Activated CD8-positive, alpha-beta memory T cell treated with anti-CD3 and anti-CD28 coated beads, Interleukin-2, amount 10 ng/mL, durations not matched to agents 7 days and 5 days (primary cell): ENCODE data around the gene TRAK1. TPM values are rescaled to one million over a fixed set of nuclear protein-coding genes. Genes with fewer than 3 reads are reported as not detected.

Experiments
- ATAC-seq: fragments of 150-1000 bp; cut with Tn5 transposase; one replicate; pipeline ENCODE4 v1.10.0; 2021; ENCODE audit warnings: moderate library complexity
- CTCF ChIA-PET: fragments of 350-600 bp; sonication (Branson Sonifier 250); formaldehyde crosslinking; loops from one replicate; lab custom pipeline; 2021; ENCODE audit warnings: antibody characterized with exemption; lab: Charles Lee
- DNase-seq: peaks from one replicate; pipeline ENCODE4 v3.0.0-alpha.2; 2020
- H3K27ac Mint-ChIP-seq: one replicate; pipeline ENCODE4 v1.8.0; 2021; ENCODE audit warnings: mild to moderate bottlenecking, mixed read lengths
- H3K27me3 Mint-ChIP-seq: one replicate; pipeline ENCODE4 v1.8.0; 2021; ENCODE audit warnings: mixed read lengths
- H3K36me3 Mint-ChIP-seq: one replicate; pipeline ENCODE4 v1.8.0; 2021; ENCODE audit warnings: mild to moderate bottlenecking, mixed read lengths
- H3K4me1 Mint-ChIP-seq: one replicate; pipeline ENCODE4 v1.8.0; 2021; ENCODE audit warnings: mixed read lengths
- H3K4me3 Mint-ChIP-seq: one replicate; pipeline ENCODE4 v1.8.0; 2021; ENCODE audit warnings: mild to moderate bottlenecking, moderate library complexity, mixed read lengths
- H3K9me3 Mint-ChIP-seq: one replicate; pipeline ENCODE4 v1.8.0; 2022; ENCODE audit warnings: low read depth, mixed read lengths
- total RNA-seq, 2 experiments: library from RNA; stranded (reverse); gene quantifications; one replicate each; pipeline ENCODE4 v1.2.3, GENCODE V29; 2021

TRAK1 gene
- total RNA-seq, 2 experiments from 2014 or later = 27.3 to 31.1 TPM

DNA sequence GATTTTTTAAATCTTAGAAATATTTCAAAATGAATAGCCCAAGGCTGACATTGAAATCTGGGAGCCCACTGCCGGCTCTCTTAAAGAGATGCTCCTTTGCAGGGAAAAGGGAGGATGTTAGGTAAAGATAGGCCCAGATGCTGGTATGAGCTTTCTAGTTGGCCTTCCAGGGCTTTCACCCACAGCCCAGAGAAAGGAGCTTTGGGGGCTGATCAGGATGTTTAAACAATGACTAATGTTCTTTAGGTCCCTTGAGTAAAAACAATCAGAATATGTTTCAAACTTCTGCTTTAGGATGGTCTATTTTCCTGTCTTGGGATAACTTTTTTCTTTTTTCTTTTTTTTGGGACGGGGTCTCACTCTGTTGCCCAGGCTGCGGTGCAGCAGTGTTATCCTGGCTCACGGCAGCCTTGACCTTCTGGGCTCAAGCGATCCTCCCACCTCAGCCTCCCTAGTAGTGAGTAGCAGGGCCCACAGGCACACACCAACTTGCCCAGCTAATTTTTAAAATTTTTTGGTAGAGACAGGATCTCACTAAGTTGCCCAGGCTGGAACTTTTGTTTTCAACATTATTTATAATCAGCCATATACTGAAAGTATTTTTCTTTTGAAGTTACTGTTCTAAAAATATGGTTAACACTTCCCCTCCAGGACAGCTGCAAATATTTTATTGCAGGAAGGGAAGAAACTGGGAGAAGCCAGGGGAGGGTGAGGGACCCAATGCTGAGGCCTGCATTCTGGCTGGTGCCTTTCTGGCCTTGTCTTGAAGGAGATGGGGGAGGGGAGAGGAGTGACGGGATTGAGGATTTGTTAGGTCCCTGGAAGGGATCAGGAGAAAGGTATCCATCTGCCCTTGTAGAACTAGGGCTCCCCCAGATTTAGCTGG lies 70.1 kb downstream of the TRAK1 start:
- ATAC-seq (no peak), DNase-seq (no peak)
- no peaks in the 10 kb centered on the region for H3K27me3 Mint-ChIP-seq
- H3K27ac Mint-ChIP-seq = no peak overlapping the region
- peaks cover 42% of the 10 kb centered on the region for H3K4me1 Mint-ChIP-seq
- H3K9me3 Mint-ChIP-seq = no peaks in the 10 kb centered on the region
- CTCF ChIA-PET = interaction anchor here (0.6 to 1.2 kb wide), 2 partner anchors 24 to 454 kb away, joined by 3 read pairs; no protein-coding TSS in a partner anchor
- no peak overlapping the region for H3K4me3 Mint-ChIP-seq
- H3K36me3 Mint-ChIP-seq = peaks cover 1% of the 10 kb centered on the region

DNA sequence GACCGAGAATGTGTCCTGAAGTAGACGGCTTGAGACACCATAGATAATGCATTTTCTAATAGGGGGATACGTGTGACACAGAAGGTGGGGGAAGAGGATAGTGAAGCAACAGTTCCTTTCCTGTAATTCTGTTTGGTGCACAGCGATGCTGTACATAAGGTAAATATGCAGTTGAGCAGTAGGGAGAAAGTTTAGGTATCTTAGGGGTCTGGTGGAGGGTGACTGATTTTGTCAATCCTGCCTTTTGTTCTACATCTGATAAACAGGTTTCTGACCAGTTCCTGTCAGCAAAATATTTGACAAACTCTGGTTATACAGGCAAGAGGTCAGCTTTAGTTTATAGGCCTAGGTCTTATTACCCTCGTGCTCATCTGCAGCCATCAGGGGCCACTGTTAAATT lies 71.3 kb downstream of the TRAK1 start:
- no peak for DNase-seq
- peaks cover 41% of the 10 kb centered on the region for H3K4me1 Mint-ChIP-seq
- CTCF ChIA-PET = no interaction called here
- peaks cover 1% of the 10 kb centered on the region for H3K36me3 Mint-ChIP-seq
- H3K27me3 Mint-ChIP-seq = no peaks in the 10 kb centered on the region
- no peaks in the 10 kb centered on the region for H3K9me3 Mint-ChIP-seq
- H3K4me3 Mint-ChIP-seq = no peak overlapping the region
- no peak overlapping the region for H3K27ac Mint-ChIP-seq
- no peak for ATAC-seq

DNA sequence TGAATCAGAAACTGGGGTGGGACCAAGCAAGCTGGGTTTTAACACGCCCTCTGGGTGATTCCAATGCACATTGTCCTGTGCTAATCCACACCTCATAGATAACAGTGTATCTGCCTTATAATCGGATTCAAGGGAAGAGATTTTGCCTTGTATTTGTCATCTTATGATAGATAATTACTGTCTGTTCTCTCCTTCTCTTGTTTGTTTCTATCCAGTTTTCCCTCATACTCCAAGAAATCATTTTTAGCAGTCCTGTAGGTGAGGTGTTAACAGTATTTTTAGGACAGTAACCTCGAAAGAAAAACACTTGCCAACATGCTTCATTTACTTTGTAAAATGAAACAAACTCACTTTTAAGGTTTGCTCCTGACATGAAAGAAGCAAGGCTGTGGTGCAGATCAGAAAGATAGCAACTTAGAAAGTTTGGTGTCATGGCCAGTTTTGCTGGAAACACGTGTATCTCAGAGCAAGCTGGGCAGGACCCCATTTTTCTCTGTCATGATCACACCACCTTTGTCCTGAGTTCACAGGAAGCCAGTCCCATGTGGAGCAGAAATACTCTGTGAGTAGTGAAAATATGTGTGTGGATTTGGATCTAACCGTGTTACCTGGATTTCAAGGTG lies 72.6 kb downstream of the TRAK1 start:
- peaks cover 32% of the 10 kb centered on the region for H3K4me1 Mint-ChIP-seq
- no peak for ATAC-seq

DNA sequence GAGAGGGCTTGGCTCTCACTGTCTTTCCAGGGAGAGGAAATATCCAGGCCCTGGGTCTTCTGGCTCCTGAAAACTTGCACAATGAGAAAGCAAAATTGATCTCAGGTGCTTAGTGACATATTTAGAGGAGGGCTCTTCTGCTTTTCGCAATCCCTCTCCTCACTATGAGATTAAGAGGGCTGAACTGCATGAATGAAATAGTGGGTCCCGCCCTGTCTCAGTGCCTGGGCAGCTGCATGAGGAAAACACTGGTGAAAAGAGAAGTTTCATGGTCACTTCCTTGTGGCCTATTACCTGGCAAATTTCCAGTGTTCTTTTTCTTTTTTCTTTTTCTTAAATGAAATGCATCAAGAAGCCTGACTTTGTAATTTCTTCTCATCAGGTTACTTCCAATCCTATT lies 73.5 kb downstream of the TRAK1 start:
- CTCF ChIA-PET = interaction anchor here (0.8 kb wide), 1 partner anchor 11 kb away, joined by 3 read pairs; no protein-coding TSS in a partner anchor
- Mint-ChIP-seq H3K27me3 (no peaks in the 10 kb centered on the region), H3K4me1 (peaks cover 24% of the 10 kb centered on the region), H3K9me3 (no peaks in the 10 kb centered on the region), H3K36me3 (peaks cover 1% of the 10 kb centered on the region), H3K27ac (no peak overlapping the region), H3K4me3 (no peak overlapping the region)
- no peak for DNase-seq
- ATAC-seq = no peak

More for the DNA sequence above, 72.6 kb downstream of the TRAK1 start:
- Mint-ChIP-seq H3K9me3 (no peaks in the 10 kb centered on the region), H3K36me3 (peaks cover 1% of the 10 kb centered on the region), H3K27me3 (no peaks in the 10 kb centered on the region), H3K4me3 (no peak overlapping the region), H3K27ac (peak overlapping the region; percentile 60)
- no peak for DNase-seq
- CTCF ChIA-PET = interaction anchor here (0.8 to 1.6 kb wide), 2 partner anchors 12 to 28 kb away, joined by 3 to 5 read pairs; no protein-coding TSS in a partner anchor

DNA sequence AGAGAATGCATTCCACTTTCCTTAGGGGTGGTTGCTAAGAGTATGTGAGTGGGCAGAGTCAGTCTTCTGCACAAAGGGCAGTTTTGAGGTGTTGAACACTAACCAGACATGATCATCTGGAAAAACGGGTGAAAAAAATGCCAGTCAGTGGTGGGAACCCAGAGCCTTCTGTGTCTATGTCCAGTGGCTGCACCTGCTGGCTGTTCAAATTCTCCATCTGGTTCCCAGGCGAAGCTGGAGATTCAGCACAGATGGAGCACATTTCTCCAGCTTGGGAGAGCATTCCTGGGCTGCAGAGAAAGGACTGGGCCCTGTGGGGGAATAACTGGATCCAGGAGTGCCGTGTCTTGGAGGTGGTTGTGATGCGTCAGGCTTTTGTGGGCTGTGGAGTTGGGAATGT lies 74.1 kb downstream of the TRAK1 start:
- no peak for DNase-seq
- no peaks in the 10 kb centered on the region for H3K9me3 Mint-ChIP-seq
- H3K4me3 Mint-ChIP-seq = no peak overlapping the region
- H3K27ac Mint-ChIP-seq = no peak overlapping the region
- no peaks in the 10 kb centered on the region for H3K27me3 Mint-ChIP-seq
- CTCF ChIA-PET = no interaction called here
- H3K36me3 Mint-ChIP-seq = peaks cover 1% of the 10 kb centered on the region
- H3K4me1 Mint-ChIP-seq = peaks cover 20% of the 10 kb centered on the region
- no peak for ATAC-seq

DNA sequence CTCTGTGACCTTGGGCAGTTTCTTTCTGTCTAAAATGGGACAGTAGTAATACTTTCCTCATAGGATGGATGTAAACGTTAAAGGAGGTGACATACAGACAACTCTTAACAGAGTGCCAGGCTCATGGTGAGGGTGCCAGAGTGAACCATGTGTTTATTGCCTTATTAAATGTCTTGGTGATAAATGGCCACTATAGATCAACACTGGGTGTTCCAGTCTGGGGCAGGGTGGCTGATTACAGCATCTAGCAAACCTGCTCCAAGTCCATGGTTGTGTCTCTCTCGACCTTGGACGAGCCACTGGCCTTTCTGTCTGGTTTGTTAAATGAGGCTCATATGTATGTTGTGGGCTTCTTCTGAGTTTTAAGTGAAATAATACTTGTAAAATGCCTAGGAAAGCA lies 75.1 kb downstream of the TRAK1 start:
- DNase-seq (no peak), ATAC-seq (no peak)
- H3K4me3 Mint-ChIP-seq = no peak overlapping the region
- no peaks in the 10 kb centered on the region for H3K27me3 Mint-ChIP-seq
- H3K9me3 Mint-ChIP-seq = no peaks in the 10 kb centered on the region
- peaks cover 13% of the 10 kb centered on the region for H3K4me1 Mint-ChIP-seq
- peaks cover 1% of the 10 kb centered on the region for H3K36me3 Mint-ChIP-seq
- no peak overlapping the region for H3K27ac Mint-ChIP-seq
- CTCF ChIA-PET = interaction anchor here (1.0 kb wide), 1 partner anchor 25 kb away, joined by 5 read pairs; no protein-coding TSS in a partner anchor

DNA sequence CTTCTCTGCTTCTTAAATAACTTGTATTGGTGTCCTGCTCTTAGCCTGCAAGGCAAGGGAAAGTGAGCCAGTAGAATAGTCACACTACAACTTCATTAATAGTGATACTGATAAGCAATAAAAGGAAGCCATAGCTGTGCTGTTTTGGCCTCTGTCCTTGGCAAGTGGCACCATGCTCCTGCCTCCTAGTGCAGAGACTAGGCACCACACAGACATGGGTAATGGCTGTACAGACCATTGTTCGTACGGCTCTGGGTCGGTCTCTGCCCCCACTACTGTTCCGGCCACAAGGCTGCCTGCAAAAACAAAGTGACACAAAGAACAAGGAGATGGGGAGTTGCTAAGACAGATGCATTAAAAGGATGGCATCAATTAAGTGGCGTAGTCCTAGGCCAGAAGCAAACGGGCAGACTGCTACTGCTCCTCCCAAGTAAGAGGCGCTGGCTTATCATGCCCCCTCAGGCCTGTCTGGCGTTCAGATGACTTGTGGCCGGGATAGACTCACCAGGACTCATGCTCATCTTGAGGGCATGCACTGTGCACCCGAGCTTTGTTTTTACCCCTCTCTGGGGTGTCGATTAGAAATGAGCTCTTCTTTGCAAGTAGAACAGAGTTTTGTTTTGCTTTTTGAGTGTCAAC lies 75.6 kb downstream of the TRAK1 start:
- CTCF ChIA-PET = interaction anchor here (0.8 to 1.0 kb wide), 3 partner anchors 9 to 25 kb away, joined by 3 to 5 read pairs (median 3); no protein-coding TSS in a partner anchor
- H3K27me3 Mint-ChIP-seq = no peaks in the 10 kb centered on the region
- H3K9me3 Mint-ChIP-seq = no peaks in the 10 kb centered on the region

DNA sequence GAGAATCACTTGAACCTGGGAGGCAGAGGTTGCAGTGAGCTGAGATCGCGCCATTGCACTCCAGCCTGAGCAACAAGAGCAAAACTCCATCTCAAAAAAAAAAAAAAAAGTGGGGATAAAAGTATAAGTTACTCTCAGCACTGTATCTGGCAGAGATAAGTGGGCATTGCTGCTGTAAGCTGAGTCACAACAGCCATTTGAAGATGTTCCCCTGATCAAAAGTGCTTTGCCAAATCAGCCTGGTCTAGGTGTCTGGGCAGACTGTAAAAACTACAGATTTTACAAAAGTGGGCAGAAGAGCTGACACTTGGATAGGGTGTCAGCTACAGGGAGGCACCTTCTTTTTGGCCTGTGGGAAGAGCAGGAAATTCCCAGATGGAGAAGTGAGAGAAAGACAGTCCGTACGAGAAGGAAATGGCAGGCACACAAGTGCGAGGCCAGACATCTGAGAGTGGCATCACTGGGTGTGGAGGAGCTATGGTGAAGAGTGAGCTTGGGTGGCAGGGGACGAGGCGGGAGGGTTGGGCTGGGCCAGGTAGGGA lies 78.5 kb downstream of the TRAK1 start:
- Mint-ChIP-seq H3K27me3 (no peaks in the 10 kb centered on the region), H3K4me1 (peaks cover 22% of the 10 kb centered on the region), H3K36me3 (no peaks in the 10 kb centered on the region), H3K27ac (no peak overlapping the region), H3K9me3 (no peaks in the 10 kb centered on the region), H3K4me3 (no peak overlapping the region)
- ATAC-seq (no peak), DNase-seq (no peak)
- CTCF ChIA-PET = interaction anchor here (4.0 kb wide), 1 partner anchor 21 kb away, joined by 21 read pairs; no protein-coding TSS in a partner anchor

More for the DNA sequence above, 75.6 kb downstream of the TRAK1 start:
- H3K27ac Mint-ChIP-seq = no peak overlapping the region
- DNase-seq = no peak
- ATAC-seq = no peak
- H3K4me3 Mint-ChIP-seq = no peak overlapping the region
- H3K4me1 Mint-ChIP-seq = peaks cover 14% of the 10 kb centered on the region
- H3K36me3 Mint-ChIP-seq = peaks cover 1% of the 10 kb centered on the region

DNA sequence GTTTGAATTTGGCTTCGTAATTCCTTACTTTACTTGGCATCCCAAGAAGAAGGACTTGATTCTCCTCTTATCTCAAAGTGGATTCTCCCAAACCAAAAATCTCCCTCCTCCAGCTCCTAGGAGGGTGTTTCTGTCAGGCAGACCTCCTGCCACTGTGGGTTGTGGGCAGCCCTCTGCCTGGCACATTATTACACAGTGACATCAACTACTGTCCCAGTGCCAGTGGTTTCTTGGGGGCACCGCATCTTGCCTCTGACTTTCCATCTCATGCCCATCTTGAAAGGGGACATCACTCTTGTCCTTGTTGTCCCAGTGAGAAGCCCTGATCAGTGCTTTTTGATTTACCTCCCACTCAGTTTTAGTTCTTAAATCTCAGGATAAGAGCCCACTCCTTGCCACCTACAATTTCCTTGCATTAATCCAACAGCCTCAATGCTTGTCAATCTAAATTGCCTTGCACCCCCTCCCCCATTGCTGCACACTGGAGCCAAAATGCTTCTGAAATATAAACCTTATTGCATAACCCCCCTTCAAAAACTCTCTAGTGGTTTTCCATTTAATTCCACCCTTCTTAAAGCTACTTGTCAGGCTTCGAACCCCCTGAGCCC lies 81.0 kb downstream of the TRAK1 start:
- H3K9me3 Mint-ChIP-seq = no peaks in the 10 kb centered on the region
- CTCF ChIA-PET = interaction anchor here (2.4 to 4.0 kb wide), 2 partner anchors 12 to 19 kb away, joined by 5 to 21 read pairs; no protein-coding TSS in a partner anchor
- no peak for DNase-seq
- no peaks in the 10 kb centered on the region for H3K27me3 Mint-ChIP-seq
- H3K4me3 Mint-ChIP-seq = no peak overlapping the region
- no peak for ATAC-seq
- H3K27ac Mint-ChIP-seq = peak overlapping the region; percentile 22
- H3K36me3 Mint-ChIP-seq = peaks cover 1% of the 10 kb centered on the region
- H3K4me1 Mint-ChIP-seq = peaks cover 24% of the 10 kb centered on the region

DNA sequence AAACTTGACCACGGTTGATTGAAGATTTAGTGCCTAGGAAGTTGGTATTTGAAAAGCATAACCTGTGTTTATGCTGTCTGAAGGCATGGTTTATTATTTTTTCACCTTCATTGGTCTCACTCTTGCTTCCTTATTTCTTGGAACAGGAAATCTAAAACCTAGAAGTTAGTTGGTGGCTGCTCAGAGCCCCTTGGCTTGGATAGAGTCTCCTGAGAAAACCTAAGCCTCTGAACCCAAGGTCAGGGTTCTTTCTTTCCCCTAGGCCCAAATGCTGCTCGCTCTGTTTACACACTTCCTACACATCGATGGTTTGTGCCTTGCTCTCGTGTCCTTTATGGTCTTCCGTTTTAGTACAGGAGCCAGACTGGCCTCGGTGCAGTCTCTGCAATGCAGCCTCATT lies 82.2 kb downstream of the TRAK1 start:
- Mint-ChIP-seq H3K9me3 (no peaks in the 10 kb centered on the region), H3K36me3 (peaks cover 5% of the 10 kb centered on the region), H3K4me3 (peak overlapping the region; percentile 5), H3K4me1 (peaks cover 24% of the 10 kb centered on the region), H3K27me3 (no peaks in the 10 kb centered on the region), H3K27ac (peak overlapping the region; percentile 78)
- DNase-seq = no peak
- CTCF ChIA-PET = interaction anchor here (1.5 to 7.3 kb wide), 3 partner anchors 13 to 17 kb away, joined by 4 to 57 read pairs (median 5); no protein-coding TSS in a partner anchor
- peak; percentile 58 for ATAC-seq

DNA sequence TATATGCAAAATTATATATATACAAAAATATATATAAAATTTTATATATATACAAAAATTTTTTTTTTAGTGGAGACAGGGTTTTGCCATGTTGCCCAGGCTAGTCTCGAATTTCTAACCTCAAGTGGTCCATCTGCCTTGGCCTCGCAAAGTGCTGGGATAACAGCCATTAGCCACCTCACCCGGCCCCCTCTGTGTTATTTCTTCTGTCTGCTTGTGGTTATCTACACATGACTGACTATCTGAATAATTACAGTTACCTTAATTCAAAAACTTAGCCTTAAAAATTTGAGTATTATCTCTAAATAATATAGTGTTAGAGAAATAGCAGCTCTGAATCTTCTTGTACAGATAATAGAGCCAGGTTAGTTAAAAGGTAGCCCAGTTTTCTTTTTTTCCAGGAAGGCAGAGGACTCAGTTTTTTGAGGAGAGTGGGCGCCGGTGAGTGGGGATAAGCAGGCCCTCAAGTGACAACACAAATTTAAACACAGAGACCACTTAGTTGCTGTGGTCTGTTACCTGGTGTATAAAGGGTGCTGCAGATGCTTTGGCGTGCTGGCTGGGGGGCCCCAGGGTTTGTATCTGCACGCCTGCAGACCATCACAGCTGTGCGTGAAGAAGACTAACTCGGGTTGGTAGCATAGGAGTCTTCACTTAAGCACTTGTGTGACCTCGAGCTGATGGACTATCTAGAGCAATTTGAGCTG lies 83.7 kb downstream of the TRAK1 start:
- Mint-ChIP-seq H3K27me3 (no peaks in the 10 kb centered on the region), H3K4me3 (no peak overlapping the region), H3K4me1 (peaks cover 30% of the 10 kb centered on the region), H3K9me3 (no peaks in the 10 kb centered on the region), H3K27ac (no peak overlapping the region), H3K36me3 (peaks cover 6% of the 10 kb centered on the region)
- no peak for DNase-seq
- no peak for ATAC-seq
- CTCF ChIA-PET = interaction anchor here (0.6 to 7.3 kb wide), 3 partner anchors 11 to 16 kb away, joined by 3 to 57 read pairs (median 4); no protein-coding TSS in a partner anchor
